ENCODE results near the gene XXYLT1.

XXYLT1 gene

DNA sequence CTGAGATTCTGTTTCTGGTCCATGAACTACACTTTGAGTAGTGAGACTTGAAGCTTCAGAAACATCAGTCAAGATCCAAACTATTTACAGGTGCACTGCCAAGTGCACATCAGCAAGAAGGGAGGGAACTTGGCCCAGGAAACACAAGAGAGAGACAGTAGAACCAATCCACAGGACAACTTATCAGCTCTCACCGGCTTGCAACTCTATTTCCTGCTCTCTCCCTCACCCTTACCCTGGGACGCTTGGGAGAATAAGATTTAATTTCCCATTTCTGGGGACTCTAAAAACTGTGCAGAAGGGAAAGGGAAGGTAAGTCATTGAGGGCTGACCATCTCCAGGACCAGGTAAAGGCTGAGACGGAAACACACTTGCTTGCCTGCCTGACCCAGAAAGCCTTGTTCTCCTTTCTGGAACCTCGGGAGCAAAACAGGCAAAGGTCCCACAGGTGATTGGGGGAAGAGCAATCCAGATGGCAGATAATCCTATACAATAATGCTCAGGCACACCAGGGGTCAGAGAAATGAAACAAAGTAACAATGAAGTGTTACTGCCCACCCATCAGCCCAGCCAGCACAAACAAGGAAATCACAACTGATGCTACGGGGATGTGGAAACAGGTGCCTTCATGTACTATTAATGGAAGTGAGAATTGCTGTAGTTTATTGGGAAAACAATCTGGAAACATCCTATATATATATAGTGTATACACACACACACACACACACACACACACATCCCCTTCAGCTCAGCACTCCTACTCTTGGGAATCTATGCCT is 154.4 kb downstream of the XXYLT1 start:
- H3K36me3 ChIP-seq (ENCODE audit: low read length) = no peaks in the 10 kb centered on the region
- H3K27me3 ChIP-seq (ENCODE audit: low read length) = no peaks in the 10 kb centered on the region
- no peak overlapping the region for H3K9ac ChIP-seq (ENCODE audit: low read length)
- no peaks in the 10 kb centered on the region; the same call in 1 of the 2 replicates for H4K20me1 ChIP-seq (ENCODE audit: low read depth, low read length)
- no peaks in the 10 kb centered on the region for H3K9me2 ChIP-seq (replicated peaks; ENCODE audit: insufficient read depth, low read length)
- no peak overlapping the region for H3K4me3 ChIP-seq (ENCODE audit: insufficient read depth, low read length, poor library complexity, severe bottlenecking)
- no peak overlapping the region for H3K27ac ChIP-seq (ENCODE audit: low read depth, low read length)
- no peak for TF ChIP-seq EZH2phosphoT487 (conservative IDR thresholded peaks at IDR 0.05; ENCODE audit: low read length)
- TF ChIP-seq, protein P1, sequence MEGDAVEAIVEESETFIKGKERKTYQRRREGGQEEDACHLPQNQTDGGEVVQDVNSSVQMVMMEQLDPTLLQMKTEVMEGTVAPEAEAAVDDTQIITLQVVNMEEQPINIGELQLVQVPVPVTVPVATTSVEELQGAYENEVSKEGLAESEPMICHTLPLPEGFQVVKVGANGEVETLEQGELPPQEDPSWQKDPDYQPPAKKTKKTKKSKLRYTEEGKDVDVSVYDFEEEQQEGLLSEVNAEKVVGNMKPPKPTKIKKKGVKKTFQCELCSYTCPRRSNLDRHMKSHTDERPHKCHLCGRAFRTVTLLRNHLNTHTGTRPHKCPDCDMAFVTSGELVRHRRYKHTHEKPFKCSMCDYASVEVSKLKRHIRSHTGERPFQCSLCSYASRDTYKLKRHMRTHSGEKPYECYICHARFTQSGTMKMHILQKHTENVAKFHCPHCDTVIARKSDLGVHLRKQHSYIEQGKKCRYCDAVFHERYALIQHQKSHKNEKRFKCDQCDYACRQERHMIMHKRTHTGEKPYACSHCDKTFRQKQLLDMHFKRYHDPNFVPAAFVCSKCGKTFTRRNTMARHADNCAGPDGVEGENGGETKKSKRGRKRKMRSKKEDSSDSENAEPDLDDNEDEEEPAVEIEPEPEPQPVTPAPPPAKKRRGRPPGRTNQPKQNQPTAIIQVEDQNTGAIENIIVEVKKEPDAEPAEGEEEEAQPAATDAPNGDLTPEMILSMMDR (IDR thresholded peaks at IDR 0.05; ENCODE audit: insufficient read depth, low read length, poor library complexity, severe bottlenecking) = no peak
- no peaks in the 10 kb centered on the region for H3K9me3 ChIP-seq (ENCODE audit: insufficient read depth, low read length)
- no peaks in the 10 kb centered on the region for H3K79me2 ChIP-seq (ENCODE audit: insufficient read depth, low read length)
- H3K4me2 ChIP-seq (ENCODE audit: low read depth, low read length, poor library complexity, severe bottlenecking) = no peak overlapping the region
- H3F3A ChIP-seq (ENCODE audit: insufficient read depth) = no peaks in the 10 kb centered on the region
- H2AFZ ChIP-seq (ENCODE audit: low read depth, low read length, severe bottlenecking) = no peak overlapping the region

GRCh38 chr3:195115600-195116406 is 155.2 kb downstream of the XXYLT1 start:
- no peaks in the 10 kb centered on the region; the same call in 1 of the 2 replicates for H4K20me1 ChIP-seq (ENCODE audit: low read depth, low read length)
- no peak overlapping the region for H3K27ac ChIP-seq (ENCODE audit: low read depth, low read length)
- H3K9me3 ChIP-seq (ENCODE audit: insufficient read depth, low read length) = no peaks in the 10 kb centered on the region
- TF ChIP-seq, protein P1 (IDR thresholded peaks at IDR 0.05; ENCODE audit: insufficient read depth, low read length, poor library complexity, severe bottlenecking) = no peak
- H3K9ac ChIP-seq (ENCODE audit: low read length) = no peak overlapping the region
- H3K9me2 ChIP-seq (replicated peaks; ENCODE audit: insufficient read depth, low read length) = no peaks in the 10 kb centered on the region
- H2AFZ ChIP-seq (ENCODE audit: low read depth, low read length, severe bottlenecking) = no peak overlapping the region
- H3K27me3 ChIP-seq (ENCODE audit: low read length) = no peaks in the 10 kb centered on the region
- H3F3A ChIP-seq (ENCODE audit: insufficient read depth) = no peaks in the 10 kb centered on the region
- no peaks in the 10 kb centered on the region for H3K36me3 ChIP-seq (ENCODE audit: low read length)
- H3K79me2 ChIP-seq (ENCODE audit: insufficient read depth, low read length) = no peaks in the 10 kb centered on the region
- H3K4me2 ChIP-seq (ENCODE audit: low read depth, low read length, poor library complexity, severe bottlenecking) = no peak overlapping the region
- H3K4me3 ChIP-seq (ENCODE audit: insufficient read depth, low read length, poor library complexity, severe bottlenecking) = no peak overlapping the region

- no peaks in the 10 kb centered on the region for H3K79me2 ChIP-seq (ENCODE audit: insufficient read depth, low read length)
- H2AFZ ChIP-seq (ENCODE audit: low read depth, low read length, severe bottlenecking) = no peak overlapping the region
- H3K9me2 ChIP-seq (replicated peaks; ENCODE audit: insufficient read depth, low read length) = no peaks in the 10 kb centered on the region
- no peak overlapping the region for H3K4me2 ChIP-seq (ENCODE audit: low read depth, low read length, poor library complexity, severe bottlenecking)
- no peak overlapping the region for H3K4me3 ChIP-seq (ENCODE audit: insufficient read depth, low read length, poor library complexity, severe bottlenecking)
- no peaks in the 10 kb centered on the region; the same call in 1 of the 2 replicates for H4K20me1 ChIP-seq (ENCODE audit: low read depth, low read length)
- H3K27me3 ChIP-seq (ENCODE audit: low read length) = no peaks in the 10 kb centered on the region
- no peak overlapping the region for H3K27ac ChIP-seq (ENCODE audit: low read depth, low read length)
- no peaks in the 10 kb centered on the region for H3K36me3 ChIP-seq (ENCODE audit: low read length)
- no peaks in the 10 kb centered on the region for H3F3A ChIP-seq (ENCODE audit: insufficient read depth)
- H3K9me3 ChIP-seq (ENCODE audit: insufficient read depth, low read length) = no peaks in the 10 kb centered on the region
- no peak for TF ChIP-seq EZH2phosphoT487 (conservative IDR thresholded peaks at IDR 0.05; ENCODE audit: low read length)
- TF ChIP-seq, protein P1 (IDR thresholded peaks at IDR 0.05; ENCODE audit: insufficient read depth, low read length, poor library complexity, severe bottlenecking) = no peak
- no peak overlapping the region for H3K9ac ChIP-seq (ENCODE audit: low read length)
These were observed 156.0 kb downstream of the XXYLT1 start for GRCh38 chr3:195114786-195115599.

Measured in SU-DHL-6 (cell line).